Dendritic cell treated with granulocyte-macrophage colony-stimulating factor and Interleukin-4, amounts not matched to agents 40 ng/mL and 50 ng/mL, for 4 days (primary cell): ENCODE results near the gene DVL3.
"Not testable (repeated sequence)": the region's sequence is repeated elsewhere in the genome, so short reads cannot be mapped to it uniquely, and the experiment has no call there.

ENCODE experiments used
- H3K27ac Mint-ChIP-seq: one replicate; pipeline ENCODE4 v1.8.0; 2022; ENCODE audit warnings: mild to moderate bottlenecking, mixed read lengths
- H3K27me3 Mint-ChIP-seq: one replicate; pipeline ENCODE4 v1.8.0; 2022; ENCODE audit warnings: mild to moderate bottlenecking, mixed read lengths
- H3K36me3 Mint-ChIP-seq: one replicate; pipeline ENCODE4 v1.8.0; 2022; ENCODE audit warnings: low read depth, mixed read lengths
- H3K4me1 Mint-ChIP-seq: one replicate; pipeline ENCODE4 v1.8.0; 2022; ENCODE audit warnings: low read depth, mixed read lengths
- H3K4me3 Mint-ChIP-seq: one replicate; pipeline ENCODE4 v1.8.0; 2022; ENCODE audit warnings: mild to moderate bottlenecking, moderate library complexity, mixed read lengths
- H3K9me3 Mint-ChIP-seq: one replicate; pipeline ENCODE4 v1.8.0; 2022; ENCODE audit warnings: mixed read lengths
- intact Hi-C: fragments of 100-400 bp; cut with micrococcal nuclease; formaldehyde crosslinking; loops from one replicate; pipeline ENCODE4 v1.15.0; 2022

The DVL3 gene

DNA sequence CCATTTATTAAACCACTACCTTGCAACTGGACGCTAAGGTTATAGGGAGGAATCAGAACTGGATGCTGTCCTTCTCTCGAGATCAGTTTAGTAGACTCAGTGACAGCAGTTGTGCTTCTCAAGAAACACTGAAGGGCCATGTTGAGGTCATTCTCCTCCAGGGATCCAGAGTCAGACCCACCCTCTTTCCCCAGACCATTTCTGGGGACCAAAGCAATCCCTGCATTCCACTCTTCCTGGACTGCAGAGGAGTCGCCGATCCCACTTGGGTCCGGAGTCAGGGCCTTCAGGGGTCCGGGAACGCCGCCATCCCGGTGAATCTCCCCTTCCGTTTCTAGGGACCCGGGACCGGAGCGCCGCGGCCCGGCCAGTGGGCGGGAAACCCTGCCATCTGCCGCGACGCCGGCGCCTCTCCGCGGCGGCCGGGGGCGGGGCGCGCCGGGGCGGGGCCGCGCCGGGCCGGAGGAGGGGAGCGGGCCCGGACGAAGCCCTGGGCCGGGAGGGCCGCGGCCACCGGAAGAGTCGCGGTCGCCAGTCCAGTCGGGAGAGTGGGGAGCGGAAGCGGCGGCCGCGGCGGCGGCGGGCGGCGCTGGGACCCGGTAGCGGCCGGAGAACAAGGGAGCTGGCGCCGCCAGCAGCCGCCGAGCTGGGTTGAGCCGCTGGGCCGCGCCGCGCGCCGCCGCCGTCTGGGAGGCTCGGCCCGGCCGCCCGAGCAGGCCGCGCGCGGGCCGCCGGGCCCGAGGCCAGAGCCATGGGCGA is at the start of gene DVL3:
TSS of gene DVL3 (plus strand) at position 493 of the 759 bp plus-strand sequence. CDS start at position 752, 259 bp downstream.
- intact Hi-C loops = loop anchor here (1.0 kb wide), 1 partner anchor 20 kb away; the partner anchor contains the start of gene EIF2B5
- peak within 1 kb of the TSS; percentile 87 for H3K27ac Mint-ChIP-seq
- H3K27me3 Mint-ChIP-seq = no peaks in the 10 kb centered on the region
- peaks cover 10% of the 10 kb centered on the region for H3K36me3 Mint-ChIP-seq
- peak within 1 kb of the TSS; percentile 96 for H3K4me3 Mint-ChIP-seq
- H3K4me1 Mint-ChIP-seq = peaks cover 40% of the 10 kb centered on the region
- no peaks in the 10 kb centered on the region for H3K9me3 Mint-ChIP-seq

DNA sequence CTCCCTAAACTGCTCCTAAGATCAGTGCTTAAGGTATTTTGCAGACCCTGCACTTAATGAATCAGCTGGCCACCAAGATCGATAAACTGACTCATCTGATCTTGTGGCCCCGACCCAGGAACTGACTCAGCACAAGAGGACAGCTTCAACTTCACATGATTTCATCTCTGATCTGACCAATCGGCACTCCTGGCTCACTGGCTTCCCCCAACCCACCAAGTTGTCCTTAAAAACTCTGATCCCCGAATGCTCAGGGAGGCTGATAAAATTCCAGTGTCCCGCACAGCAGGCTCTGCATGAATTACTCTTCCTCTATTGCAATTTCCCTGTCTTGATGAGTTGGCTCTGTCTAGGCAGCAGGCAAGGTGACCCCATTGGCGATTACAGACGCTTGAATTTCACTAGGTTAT is 44.9 kb upstream of the DVL3 start:
- no peaks in the 10 kb centered on the region for H3K36me3 Mint-ChIP-seq
- no peaks in the 10 kb centered on the region for H3K4me1 Mint-ChIP-seq
- intact Hi-C loops = no loop called here

DNA sequence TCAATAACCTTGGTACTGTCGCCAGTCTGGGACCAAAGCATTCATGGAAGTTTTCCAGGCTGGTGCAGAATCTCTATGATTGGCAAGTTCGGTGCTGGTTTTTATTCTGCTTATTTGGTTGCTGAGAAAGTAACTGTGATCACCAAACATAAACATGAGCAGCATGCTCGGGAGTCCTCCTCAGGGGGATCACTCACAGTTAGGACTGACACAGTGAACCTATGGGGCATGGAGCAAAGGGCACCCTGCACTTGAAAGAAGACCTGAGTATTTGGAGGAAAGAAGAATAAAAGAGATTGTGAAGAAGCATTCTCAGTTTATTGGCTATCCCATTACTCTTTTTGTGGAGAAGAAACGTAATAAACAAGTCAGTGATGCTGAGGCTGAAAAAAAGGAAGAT is 39.2 kb upstream of the DVL3 start:
- Mint-ChIP-seq H3K36me3 (no peaks in the 10 kb centered on the region), H3K27me3 (peaks cover 2% of the 10 kb centered on the region), H3K4me3 (no peak overlapping the region), H3K4me1 (no peaks in the 10 kb centered on the region), H3K9me3 (no peaks in the 10 kb centered on the region), H3K27ac (no peak overlapping the region)
- intact Hi-C loops = no loop called here

More for the DNA sequence above, 44.9 kb upstream of the DVL3 start:
- no peaks in the 10 kb centered on the region for H3K9me3 Mint-ChIP-seq
- no peak overlapping the region for H3K4me3 Mint-ChIP-seq
- no peak overlapping the region for H3K27ac Mint-ChIP-seq
- peaks cover 3% of the 10 kb centered on the region for H3K27me3 Mint-ChIP-seq

DNA sequence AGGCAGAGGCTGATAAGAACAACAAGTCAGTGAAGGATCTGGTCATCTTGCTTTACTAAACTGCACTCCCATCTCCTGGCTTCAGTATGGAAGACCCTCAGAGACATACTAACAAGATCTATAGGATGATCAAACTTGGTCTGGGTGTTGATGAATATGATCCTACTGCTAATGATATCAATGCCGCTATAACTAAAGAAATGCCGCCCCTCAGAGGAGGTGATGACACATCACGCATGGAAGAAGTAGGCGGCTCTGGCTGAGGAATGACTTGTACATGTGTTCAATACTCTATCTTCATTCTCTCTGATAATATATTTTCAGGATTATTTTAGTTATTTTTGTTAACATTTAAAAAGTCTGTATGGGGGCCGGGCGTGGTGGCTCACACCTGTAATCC is 37.5 kb upstream of the DVL3 start:
- no peak overlapping the region for H3K4me3 Mint-ChIP-seq
- H3K36me3 Mint-ChIP-seq = no peaks in the 10 kb centered on the region
- H3K9me3 Mint-ChIP-seq = no peaks in the 10 kb centered on the region
- intact Hi-C loops = no loop called here
- H3K27me3 Mint-ChIP-seq = peaks cover 5% of the 10 kb centered on the region
- no peak overlapping the region for H3K27ac Mint-ChIP-seq
- H3K4me1 Mint-ChIP-seq = no peaks in the 10 kb centered on the region

DNA sequence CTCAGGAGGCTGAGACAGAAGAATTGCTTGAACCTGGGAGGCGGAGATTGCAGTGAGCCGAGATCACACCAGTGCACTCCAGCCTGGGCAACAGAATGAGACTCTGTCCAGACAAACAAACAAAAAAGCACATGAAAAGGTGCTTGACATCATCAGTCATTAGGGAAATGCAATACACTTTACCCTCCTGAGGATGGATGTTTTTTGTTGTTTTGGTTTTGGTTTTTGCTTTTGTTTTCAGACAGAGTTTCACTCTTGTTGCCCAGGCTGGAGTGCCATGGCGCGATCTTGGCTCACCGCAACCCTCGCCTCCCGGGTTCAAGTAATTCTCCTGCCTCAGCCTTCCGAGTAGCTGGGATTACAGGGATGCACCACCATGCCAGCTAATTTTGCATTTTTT is 34.1 kb upstream of the DVL3 start:
- H3K9me3 Mint-ChIP-seq, H3K36me3 Mint-ChIP-seq, H3K27ac Mint-ChIP-seq, intact Hi-C loops, H3K4me3 Mint-ChIP-seq, H3K27me3 Mint-ChIP-seq, H3K4me1 Mint-ChIP-seq: not testable (repeated sequence)

DNA sequence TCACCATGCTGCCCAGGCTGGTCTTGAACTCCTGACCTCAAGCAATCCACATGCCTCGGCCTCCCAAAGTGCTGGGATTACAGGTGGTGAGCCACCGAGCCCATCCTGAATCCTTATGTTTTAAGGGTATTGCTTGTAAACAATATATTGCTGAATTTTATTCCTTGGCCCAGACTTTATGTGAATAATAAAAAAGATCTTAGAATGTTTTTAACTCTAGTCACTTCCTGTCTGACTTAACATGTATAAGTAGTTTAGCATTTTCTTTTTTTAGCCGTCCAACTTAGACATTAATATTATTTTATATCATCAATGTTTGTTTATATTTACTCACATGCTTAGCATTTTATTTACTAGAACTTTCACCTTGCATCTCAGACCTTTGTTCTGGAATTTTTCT is 29.2 kb upstream of the DVL3 start:
- H3K9me3 Mint-ChIP-seq = no peaks in the 10 kb centered on the region
- intact Hi-C loops = no loop called here
- no peaks in the 10 kb centered on the region for H3K36me3 Mint-ChIP-seq
- peaks cover 2% of the 10 kb centered on the region for H3K27me3 Mint-ChIP-seq
- H3K4me3 Mint-ChIP-seq = no peak overlapping the region
- H3K4me1 Mint-ChIP-seq = no peaks in the 10 kb centered on the region
- no peak overlapping the region for H3K27ac Mint-ChIP-seq

DNA sequence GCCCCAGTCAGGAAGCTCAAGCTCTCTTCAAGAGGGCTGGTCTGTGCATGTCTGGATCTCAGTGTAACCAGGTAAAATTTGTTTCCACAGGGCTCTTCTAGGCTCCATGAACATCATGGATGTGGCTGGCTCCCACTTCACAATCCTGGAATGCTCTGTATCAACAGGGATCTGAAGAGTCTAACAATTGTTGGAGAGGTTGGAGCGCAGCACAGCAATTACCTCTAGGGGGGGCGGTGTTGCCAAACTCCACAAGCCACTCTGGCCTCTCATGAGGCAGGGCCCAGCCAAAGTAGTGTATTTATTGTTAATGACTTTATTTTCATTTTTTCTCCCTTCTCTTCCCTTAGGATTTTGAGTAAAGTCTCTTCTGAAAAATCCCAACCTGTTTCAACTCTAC is 26.2 kb upstream of the DVL3 start:
- intact Hi-C loops = no loop called here
- Mint-ChIP-seq H3K27ac (no peak overlapping the region), H3K36me3 (no peaks in the 10 kb centered on the region), H3K4me1 (peaks cover 3% of the 10 kb centered on the region), H3K27me3 (no peaks in the 10 kb centered on the region), H3K4me3 (no peak overlapping the region), H3K9me3 (no peaks in the 10 kb centered on the region)

DNA sequence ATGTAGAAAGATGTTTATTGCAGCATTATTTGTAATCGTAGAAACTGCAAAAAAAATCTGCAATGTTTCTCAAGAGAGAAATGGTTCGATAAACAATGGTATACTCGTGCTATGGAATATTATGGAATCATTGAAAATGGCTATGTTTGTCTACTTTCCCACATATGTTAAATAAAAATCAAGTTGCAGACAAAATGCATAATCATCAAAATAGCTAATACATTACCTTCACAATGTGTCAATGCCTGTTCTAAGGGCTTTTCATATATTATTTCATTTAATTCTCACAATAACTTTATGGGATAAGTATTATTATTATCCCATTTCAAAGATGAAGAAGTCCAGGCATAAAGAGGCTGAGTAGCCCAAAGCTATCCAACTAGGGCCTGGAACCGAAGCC is 22.2 kb upstream of the DVL3 start:
- intact Hi-C loops = loop anchor here (10.0 kb wide), 1 partner anchor 238 kb away; no protein-coding TSS in a partner anchor
- H3K27ac Mint-ChIP-seq = no peak overlapping the region
- H3K4me1 Mint-ChIP-seq = peaks cover 27% of the 10 kb centered on the region
- H3K36me3 Mint-ChIP-seq = peaks cover 17% of the 10 kb centered on the region
- no peaks in the 10 kb centered on the region for H3K27me3 Mint-ChIP-seq
- H3K4me3 Mint-ChIP-seq = no peak overlapping the region
- no peaks in the 10 kb centered on the region for H3K9me3 Mint-ChIP-seq

DNA sequence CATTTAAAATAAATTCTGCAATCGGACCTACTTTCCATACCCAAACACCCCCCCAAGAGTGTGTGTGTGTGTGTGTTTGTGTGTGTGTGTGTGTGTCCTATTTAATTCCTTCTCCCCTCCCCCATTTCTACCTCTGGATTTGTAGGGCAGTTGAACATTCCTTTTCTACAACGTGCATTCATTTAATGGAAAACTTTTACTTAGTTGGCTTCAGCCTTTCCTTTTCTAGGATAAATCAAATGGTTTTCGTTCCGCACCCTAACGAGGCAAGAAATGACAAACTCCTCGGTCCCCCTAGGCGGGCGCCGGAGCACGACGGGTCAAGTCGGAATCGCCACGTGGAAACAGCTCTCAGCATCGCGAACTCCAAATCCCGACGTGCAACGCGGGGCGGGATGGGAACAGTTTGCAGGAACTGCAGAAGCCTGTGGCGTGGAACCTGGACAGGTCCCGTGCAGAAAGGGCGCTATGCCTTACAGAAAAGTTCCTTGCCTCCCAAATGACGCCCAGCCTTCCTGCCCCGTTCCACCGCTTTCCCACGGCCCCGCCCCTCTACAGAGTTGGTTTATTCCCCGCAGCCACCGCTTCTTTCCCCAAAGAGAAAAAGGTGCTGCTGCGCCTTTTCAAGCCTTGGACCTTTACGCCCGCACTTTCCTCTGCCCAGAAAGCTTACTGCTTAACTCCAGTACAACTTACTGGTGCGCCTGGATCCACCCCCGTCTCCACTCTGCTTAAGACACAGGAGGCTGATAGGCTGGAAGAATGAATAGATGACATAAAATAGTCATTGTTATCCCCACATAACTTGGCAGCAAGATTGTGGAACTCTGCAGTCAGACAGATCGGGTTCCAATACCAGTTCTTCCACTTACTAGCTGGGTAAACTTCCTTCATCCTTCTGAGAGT is 21.1 kb upstream of the DVL3 start:
- H3K36me3 Mint-ChIP-seq = peaks cover 29% of the 10 kb centered on the region
- H3K4me1 Mint-ChIP-seq = peaks cover 27% of the 10 kb centered on the region
- peak overlapping the region; percentile 95 for H3K4me3 Mint-ChIP-seq
- intact Hi-C loops = loop anchor here (2.0 to 10.0 kb wide), 3 partner anchors 53 to 239 kb away; partner anchors contain the start of genes ABCF3 and PSMD2
- peak overlapping the region; percentile 87 for H3K27ac Mint-ChIP-seq
- no peaks in the 10 kb centered on the region for H3K27me3 Mint-ChIP-seq
- H3K9me3 Mint-ChIP-seq = no peaks in the 10 kb centered on the region

DNA sequence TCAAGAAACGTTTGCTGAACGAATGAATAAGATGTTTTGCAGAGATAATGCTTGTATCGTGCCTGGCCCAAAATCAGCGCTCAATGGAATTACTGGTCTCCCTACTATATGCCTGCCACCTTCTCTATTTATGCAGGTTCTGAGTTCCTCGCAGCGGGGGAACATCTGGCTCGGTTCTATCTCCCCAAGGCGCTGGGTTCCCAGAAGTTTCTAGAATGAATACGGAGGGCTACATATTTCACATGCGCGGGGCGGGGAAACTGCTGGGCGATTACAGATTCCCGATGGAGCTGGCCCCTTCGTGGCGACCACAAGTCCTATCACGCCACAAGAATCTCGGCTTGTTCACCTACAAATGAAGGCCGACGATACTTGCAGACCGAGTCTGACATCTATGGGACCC is 20.4 kb upstream of the DVL3 start:
- peak overlapping the region; percentile 95 for H3K4me3 Mint-ChIP-seq
- no peaks in the 10 kb centered on the region for H3K9me3 Mint-ChIP-seq
- peaks cover 27% of the 10 kb centered on the region for H3K4me1 Mint-ChIP-seq
- peaks cover 35% of the 10 kb centered on the region for H3K36me3 Mint-ChIP-seq
- H3K27me3 Mint-ChIP-seq = no peaks in the 10 kb centered on the region
- intact Hi-C loops = loop anchor here (1.0 to 10.0 kb wide), 6 partner anchors 21 to 240 kb away; partner anchors contain the start of genes ABCF3, AP2M1, DVL3 and EEF1AKMT4
- H3K27ac Mint-ChIP-seq = peak overlapping the region; percentile 87

DNA sequence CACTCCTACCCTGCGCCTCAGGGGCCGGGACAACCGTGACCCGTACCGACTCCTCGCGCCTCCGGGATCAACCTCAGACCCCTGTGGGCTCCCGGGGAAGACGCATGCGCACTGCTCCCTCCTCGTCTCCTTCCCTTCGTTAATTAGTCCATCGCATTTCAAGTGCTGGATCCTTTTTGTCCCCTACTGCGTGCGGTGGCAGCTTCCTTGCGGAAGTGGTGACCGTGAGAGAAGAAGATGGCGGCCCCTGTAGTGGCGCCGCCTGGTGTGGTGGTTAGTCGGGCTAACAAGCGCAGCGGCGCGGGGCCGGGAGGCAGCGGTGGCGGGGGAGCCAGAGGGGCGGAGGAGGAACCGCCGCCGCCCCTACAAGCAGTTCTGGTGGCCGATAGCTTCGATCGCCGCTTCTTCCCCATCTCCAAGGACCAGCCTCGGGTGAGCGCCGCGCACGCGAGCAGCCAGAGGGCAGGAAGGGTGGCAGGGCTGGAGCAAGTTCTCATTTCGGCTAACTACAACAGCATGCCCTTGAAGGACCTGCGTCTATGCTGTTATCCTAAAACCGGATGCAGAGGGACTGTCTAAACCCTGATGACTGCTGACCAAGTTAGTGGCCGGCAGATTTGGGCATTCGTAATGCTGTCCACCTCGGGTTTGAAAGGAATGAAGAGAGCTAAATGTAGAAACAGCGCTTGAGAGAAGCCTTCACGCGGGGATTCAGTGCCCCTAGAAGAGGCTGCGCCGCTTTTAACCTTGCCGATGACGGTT is 19.8 kb upstream of the DVL3 start, which contains the start of gene EIF2B5:
TSS of gene EIF2B5 (plus strand) at position 210 of the 762 bp plus-strand sequence. CDS start at position 238, 28 bp downstream.
- intact Hi-C loops = loop anchor here (1.0 to 10.0 kb wide), 6 partner anchors 20 to 241 kb away; partner anchors contain the start of genes ABCF3, AP2M1, DVL3 and EEF1AKMT4
- peaks cover 41% of the 10 kb centered on the region for H3K36me3 Mint-ChIP-seq
- H3K4me3 Mint-ChIP-seq = peak within 1 kb of the TSS; percentile 95
- no peaks in the 10 kb centered on the region for H3K27me3 Mint-ChIP-seq
- peaks cover 27% of the 10 kb centered on the region for H3K4me1 Mint-ChIP-seq
- peak within 1 kb of the TSS; percentile 87 for H3K27ac Mint-ChIP-seq
- H3K9me3 Mint-ChIP-seq = no peaks in the 10 kb centered on the region

DNA sequence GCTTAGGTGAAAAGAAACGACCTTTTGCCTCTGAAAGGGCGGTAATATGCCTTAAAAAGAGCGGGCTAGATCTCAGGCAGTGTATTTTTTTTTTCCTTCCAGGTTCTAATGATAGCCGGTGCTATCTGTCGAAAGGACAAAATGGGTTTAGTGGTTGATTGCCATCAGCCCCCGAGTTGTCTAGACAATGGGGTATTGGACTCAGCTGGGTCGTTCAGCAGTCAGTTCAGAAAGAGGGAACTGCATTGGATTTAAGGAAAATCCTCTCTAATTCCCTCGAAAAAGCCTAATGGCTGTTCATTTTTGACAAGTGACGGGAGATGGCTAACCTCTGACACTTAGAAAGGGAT is 19.3 kb upstream of the DVL3 start:
- H3K36me3 Mint-ChIP-seq = peaks cover 47% of the 10 kb centered on the region
- peaks cover 27% of the 10 kb centered on the region for H3K4me1 Mint-ChIP-seq
- no peaks in the 10 kb centered on the region for H3K27me3 Mint-ChIP-seq
- H3K4me3 Mint-ChIP-seq = peak overlapping the region; percentile 95
- peak overlapping the region; percentile 87 for H3K27ac Mint-ChIP-seq
- intact Hi-C loops = loop anchor here (1.0 to 10.0 kb wide), 6 partner anchors 19 to 241 kb away; partner anchors contain the start of genes ABCF3, AP2M1, DVL3 and EEF1AKMT4
- H3K9me3 Mint-ChIP-seq = no peaks in the 10 kb centered on the region

DNA sequence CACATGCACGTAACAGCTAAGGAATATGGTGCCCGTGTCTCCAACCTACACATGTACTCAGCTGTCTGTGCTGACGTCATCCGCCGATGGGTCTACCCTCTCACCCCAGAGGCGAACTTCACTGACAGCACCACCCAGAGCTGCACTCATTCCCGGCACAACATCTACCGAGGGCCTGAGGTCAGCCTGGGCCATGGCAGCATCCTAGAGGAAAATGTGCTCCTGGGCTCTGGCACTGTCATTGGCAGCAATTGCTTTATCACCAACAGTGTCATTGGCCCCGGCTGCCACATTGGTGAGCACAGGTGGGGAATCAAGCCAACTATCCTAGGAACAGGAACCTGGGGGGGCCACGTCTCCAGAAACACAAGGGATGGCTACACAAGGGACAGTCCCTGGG is 14.7 kb upstream of the DVL3 start:
- H3K27me3 Mint-ChIP-seq = no peaks in the 10 kb centered on the region
- no peaks in the 10 kb centered on the region for H3K9me3 Mint-ChIP-seq
- intact Hi-C loops = no loop called here
- H3K36me3 Mint-ChIP-seq = peaks cover 84% of the 10 kb centered on the region
- no peak overlapping the region for H3K4me3 Mint-ChIP-seq
- peaks cover 22% of the 10 kb centered on the region for H3K4me1 Mint-ChIP-seq
- H3K27ac Mint-ChIP-seq = no peak overlapping the region
